NOMO-1 treated with DMSO at 0.1 percent for 48 hours (cell line): Measurements from ENCODE around the gene ZNF37A.
"Not testable (repeated sequence)": the region's sequence is repeated elsewhere in the genome, so short reads cannot be mapped to it uniquely, and the experiment has no call there.

Source experiments
- DNase-seq: peaks from one replicate; lab custom pipeline; 2025; ENCODE audit not compliant: unreplicated experiment; lab: John Stamatoyannopoulos, UW

The ZNF37A gene

DNA sequence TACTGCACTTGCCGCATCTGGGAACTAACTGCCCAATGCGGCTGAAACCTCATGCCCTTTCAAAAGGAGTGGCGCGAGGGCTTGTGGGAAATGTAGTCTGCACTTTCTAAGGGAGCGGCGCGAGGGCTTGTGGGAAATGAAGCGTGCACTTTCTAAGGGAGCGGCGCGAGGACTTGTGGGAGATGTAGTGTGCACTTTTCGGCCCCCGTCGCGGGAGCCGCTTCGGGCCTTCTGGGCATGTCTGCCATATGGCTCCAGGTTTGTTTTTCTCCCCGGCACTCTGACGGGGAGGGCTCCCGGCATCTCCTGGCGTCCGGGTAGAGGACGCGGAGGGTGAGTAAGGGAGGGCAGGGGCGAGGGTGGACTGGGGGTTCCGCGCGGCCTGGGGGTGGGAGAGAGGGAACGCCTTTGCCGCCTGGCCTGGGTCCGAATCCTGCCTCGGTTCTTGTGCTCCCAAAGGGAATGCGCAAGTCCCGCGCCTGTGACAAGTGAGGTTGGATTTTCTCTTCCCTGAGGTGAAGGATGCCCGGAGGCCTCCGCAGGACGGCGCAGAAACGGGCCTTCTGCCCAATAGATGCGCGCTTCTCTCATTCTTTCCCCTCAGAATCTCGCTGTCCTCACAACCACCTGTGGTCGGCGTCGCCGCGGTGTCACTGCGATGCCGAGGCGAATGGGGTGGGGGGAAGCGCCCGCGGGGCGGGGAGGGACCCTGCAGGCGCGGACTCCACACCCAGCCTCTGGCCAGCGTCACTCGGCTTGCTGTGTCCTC, at the start of gene ZNF37A:
Gene ZNF37A, plus strand, starts transcription at position 180 of the 769 bp plus-strand sequence. CDS start 2,281 bp downstream, outside the sequence.
- DNase-seq: peak; percentile 96

DNA sequence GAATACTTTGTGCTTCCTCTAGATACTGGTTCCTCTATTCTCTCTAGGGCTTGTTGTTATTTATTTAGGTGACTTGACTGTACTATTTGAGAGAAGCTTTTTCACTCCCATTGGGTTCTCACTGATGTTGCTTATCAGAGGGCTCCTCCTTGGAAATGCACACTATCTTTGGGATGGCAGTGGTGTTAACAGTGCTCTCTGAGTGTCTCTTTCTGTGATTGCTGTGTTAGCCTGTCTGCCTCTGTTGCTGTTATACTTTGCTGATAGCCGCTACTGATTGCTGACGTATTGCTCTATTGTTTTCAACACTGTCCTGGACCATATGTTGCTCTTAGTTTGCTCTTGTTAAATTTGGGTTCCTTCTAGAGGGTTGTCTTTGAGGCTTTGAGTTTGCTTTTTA, 49.0 kb upstream of the ZNF37A start:
- no peak for DNase-seq

GRCh38 chr10:38047666-38048065, 46.5 kb upstream of the ZNF37A start:
- no peak for DNase-seq

- DNase-seq: no peak
These were observed 43.9 kb upstream of the ZNF37A start for GRCh38 chr10:38050212-38050611.

GRCh38 chr10:38054361-38054797, 39.8 kb upstream of the ZNF37A start:
- DNase-seq: no peak

GRCh38 chr10:38055274-38055894, 38.8 kb upstream of the ZNF37A start:
- DNase-seq: not testable (repeated sequence)

GRCh38 chr10:38069663-38070062, 24.5 kb upstream of the ZNF37A start:
- DNase-seq: not testable (repeated sequence)

DNA sequence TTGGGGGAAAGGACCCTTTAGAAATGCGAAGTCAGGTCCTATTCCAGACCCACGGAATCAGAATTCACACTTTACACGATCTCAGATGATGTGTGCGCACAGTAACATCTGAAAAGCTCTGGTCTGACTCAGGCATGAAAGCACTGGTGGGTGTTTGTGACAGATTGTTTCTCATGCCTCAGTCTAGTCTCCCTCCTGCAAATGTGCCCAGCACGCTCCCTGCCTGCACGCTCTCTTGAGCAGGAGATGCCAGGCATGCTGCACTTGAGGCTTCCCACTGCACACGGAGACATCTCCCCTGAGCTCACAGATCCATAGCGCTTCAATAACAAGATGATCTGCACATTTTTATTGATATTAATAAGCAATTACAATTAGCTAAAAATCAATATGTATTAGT, 23.6 kb upstream of the ZNF37A start:
- no peak for DNase-seq

GRCh38 chr10:38072552-38072951, 21.6 kb upstream of the ZNF37A start:
- peak; percentile 4 for DNase-seq

GRCh38 chr10:38076687-38077086, 17.4 kb upstream of the ZNF37A start:
- DNase-seq: no peak

DNA sequence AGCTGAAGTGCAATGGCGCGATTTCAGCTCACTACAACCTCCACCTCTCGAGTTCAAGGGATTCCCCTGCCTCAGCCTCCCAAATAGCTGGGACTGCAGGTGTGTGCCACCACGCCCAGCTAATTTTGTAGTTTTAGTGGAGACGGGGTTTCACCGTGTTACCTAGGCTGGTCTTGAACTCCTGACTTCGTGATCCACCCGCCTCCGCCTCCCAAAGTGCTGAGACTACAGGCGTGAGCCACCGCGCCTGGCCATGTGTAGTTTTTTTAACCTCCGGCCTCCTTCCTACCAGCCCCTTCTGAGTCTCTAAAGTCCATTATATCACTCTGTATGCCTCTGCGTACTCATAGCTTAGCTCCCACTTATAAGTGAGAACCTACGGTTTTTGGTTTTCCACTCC, 819 bp upstream of the ZNF37A start:
- DNase-seq: not testable (repeated sequence)

DNA sequence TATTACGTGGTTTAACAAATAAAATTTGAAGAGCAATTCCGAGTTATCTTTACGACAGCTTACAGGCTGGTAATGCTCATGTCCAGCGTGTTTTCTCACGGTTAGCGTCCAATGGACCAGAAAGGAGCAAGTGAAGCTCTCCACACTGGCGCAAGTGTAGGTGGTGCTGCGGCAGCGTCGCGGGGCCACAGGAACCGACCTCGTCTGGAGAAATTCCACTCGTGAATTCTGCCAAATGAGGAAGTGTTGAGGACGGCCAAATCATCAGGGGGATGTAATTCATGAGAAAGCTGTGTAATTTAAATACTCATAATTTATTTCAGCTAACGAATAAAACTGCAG, 350 bp upstream of the ZNF37A start:
- no peak for DNase-seq

- no peak for DNase-seq
These were observed 914 bp downstream of the ZNF37A start for GRCh38 chr10:38094927-38095574.

GRCh38 chr10:38102880-38103279, 8.7 kb downstream of the ZNF37A start:
- no peak for DNase-seq

DNA sequence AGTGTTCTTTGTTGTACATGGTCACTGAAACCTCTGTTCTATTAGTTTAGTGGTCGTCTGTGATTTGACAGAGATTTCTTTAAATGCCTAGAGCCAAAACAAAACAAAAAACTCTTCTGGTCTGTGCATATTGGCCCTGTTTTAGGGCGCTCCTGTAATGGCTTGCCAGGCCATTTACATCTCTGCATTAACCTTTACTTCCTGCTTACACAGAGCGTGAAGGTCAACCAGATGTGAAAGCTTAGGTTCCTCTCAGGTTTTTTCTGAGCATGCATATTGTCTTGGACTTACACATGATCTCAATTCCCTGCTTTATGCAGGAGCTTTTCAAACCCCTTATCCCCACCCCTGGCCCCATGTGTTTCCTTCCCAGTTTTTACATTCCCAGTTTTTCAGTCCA, 9.6 kb downstream of the ZNF37A start:
- no peak for DNase-seq

GRCh38 chr10:38112159-38112558, 18.0 kb downstream of the ZNF37A start:
- no peak for DNase-seq

DNA sequence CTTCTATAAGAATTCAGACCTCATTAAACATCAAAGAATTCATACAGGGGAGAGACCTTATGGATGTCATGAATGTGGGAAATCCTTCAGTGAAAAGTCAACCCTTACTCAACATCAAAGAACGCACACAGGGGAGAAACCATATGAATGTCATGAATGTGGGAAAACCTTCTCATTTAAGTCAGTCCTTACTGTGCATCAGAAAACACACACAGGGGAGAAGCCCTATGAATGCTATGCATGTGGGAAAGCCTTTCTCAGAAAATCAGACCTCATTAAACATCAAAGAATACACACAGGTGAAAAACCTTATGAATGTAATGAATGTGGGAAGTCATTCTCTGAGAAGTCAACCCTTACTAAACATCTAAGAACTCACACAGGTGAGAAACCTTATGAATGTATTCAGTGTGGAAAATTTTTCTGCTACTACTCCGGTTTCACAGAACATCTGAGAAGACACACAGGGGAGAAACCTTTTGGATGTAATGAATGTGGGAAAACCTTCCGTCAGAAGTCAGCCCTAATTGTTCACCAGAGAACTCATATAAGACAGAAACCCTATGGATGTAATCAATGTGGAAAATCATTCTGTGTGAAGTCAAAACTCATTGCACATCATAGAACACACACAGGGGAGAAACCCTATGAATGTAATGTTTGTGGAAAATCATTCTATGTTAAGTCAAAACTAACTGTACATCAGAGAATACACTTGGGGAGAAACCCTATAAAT, 24.1 kb downstream of the ZNF37A start:
- DNase-seq: no peak

DNA sequence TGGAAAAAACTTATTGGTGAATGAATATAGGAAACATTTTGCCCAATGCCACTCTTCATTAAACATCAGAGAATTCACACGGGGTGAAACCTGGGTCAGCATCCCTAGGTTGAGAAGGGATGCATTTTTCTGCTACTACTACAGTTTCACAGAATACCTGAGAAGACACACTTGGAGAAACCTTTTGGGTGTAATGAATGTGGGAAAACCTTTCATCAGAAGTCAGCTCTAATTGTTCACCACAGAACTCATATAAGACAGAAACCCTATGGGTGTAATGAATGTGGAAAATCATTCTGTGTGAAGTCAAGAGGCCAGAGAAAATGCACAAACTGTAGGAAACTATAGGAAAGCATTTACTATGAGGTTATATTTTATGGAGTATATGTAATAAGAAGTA, 24.9 kb downstream of the ZNF37A start:
- no peak for DNase-seq

DNA sequence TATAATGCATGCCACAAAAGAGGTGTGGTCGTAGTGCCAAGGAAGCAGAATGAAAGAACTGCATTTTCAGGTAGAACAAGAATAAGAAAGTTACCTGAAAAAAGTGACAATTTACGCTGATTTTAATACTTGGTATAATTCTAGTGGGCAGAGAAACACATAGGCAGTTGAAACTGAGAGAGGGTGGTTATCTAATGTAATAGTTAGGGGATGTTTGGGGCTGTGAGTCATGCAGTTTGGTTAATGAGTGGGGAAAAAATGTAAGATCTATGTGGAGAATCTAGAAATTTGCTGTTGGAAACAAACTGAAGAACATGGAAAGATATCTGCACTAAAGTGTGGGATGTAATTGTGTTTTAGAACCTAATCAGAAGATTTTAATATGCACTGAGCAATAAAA, 33.7 kb downstream of the ZNF37A start:
- DNase-seq: no peak

GRCh38 chr10:38143587-38143986, 49.5 kb downstream of the ZNF37A start:
- no peak for DNase-seq

- no peak for DNase-seq
These were observed 52.6 kb downstream of the ZNF37A start for GRCh38 chr10:38146579-38147333.
